Prostate gland (tissue), 2 donors: ENCODE measurements around the gene DNAJC2.
"Not testable (repeated sequence)": the region's sequence is repeated elsewhere in the genome, so short reads cannot be mapped to it uniquely, and the experiment has no call there.

Source experiments
- CTCF ChIP-seq, 4 experiments: fragments of 200-600 bp in 2 of 4; fragments of 450-650 bp in 2 of 4; sonication (generic) in 2 of 4; IDR thresholded peaks; 1 replicate in 3 of 4; 2 replicates in 1 of 4; pipeline ENCODE4 v1.5.1; 2016 to 2019; ENCODE audit warnings: antibody characterized with exemption in 4 of 4, mild to moderate bottlenecking in 2 of 4, moderate library complexity in 2 of 4
- POLR2A ChIP-seq: fragments of 450-650 bp; IDR thresholded peaks from one replicate; pipeline ENCODE4 v1.6.1; 2016; ENCODE audit warnings: antibody characterized with exemption, mild to moderate bottlenecking
- POLR2AphosphoS5 ChIP-seq: sonication (generic); formaldehyde crosslinking; IDR thresholded peaks from one replicate; pipeline ENCODE4 v1.6.1; 2017; ENCODE audit warnings: antibody characterized with exemption

- not testable (repeated sequence) for TF ChIP-seq CTCF (IDR thresholded peaks at IDR 0.05); POLR2AphosphoS5; POLR2A
These were observed 71.2 kb downstream of the DNAJC2 start for GRCh38 chr7:103273374-103273773.
